GM19193 (cell line): Measurements from ENCODE around the gene THSD4.

Source experiments
- POLR2A ChIP-seq: IDR thresholded peaks from 4 replicates; pipeline ENCODE4 v1.6.1; 2011; ENCODE audit not compliant: insufficient read depth, insufficient read length; ENCODE audit errors: extremely low read depth

Gene THSD4

GRCh38 chr15:71143373-71144310 is 28.4 kb downstream of the THSD4 start:
- no peak for TF ChIP-seq POLR2A

- TF ChIP-seq POLR2A = no peak
These were observed 30.4 kb downstream of the THSD4 start for GRCh38 chr15:71145648-71146047.

- no peak for TF ChIP-seq POLR2A
These were observed 31.3 kb downstream of the THSD4 start for GRCh38 chr15:71146580-71146982.

- no peak for TF ChIP-seq POLR2A
These were observed 32.8 kb downstream of the THSD4 start for GRCh38 chr15:71148048-71148447.

DNA sequence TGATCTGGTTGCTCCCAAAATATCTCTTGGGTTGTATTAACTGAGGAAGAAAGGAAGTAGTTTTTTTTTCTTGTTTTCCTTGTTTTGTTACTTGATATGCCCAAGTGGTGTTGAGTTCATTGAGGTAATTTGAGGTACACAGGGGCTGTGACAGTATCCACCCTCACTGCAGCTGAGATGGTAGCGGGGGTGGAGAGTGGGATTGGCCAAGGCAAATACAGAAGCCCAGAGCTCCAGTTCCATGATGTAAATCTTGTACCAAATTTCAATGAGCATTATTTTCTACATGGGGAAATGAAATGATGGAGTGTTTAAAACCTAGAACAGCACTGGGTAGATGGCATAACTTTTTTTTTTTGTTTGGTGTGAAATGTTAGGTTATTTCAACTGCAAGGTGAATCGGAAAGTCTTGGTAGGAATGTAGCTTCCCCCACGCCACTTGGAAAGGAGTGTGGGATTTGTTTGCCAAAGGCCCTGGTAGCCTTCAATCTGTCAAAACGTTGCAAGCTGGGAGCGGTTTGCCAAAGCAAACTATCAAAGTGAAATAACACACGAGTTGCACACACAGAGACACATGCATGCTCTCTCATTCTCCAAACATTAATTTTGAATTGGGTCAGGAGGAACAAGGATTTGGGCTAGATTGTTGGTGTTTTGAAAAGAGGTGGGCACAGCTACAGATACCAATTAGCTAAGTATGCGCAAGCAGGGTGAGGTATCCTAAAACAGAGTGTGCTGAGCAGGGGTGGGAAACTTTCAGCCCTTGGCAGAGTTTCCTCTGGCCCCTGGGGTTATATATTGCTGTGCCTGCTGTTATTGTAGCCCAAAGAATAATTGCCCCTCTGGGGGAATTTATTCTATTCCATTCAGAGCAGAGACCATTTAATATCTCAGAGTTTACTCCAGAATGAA is 34.6 kb downstream of the THSD4 start:
- TF ChIP-seq POLR2A = no peak

DNA sequence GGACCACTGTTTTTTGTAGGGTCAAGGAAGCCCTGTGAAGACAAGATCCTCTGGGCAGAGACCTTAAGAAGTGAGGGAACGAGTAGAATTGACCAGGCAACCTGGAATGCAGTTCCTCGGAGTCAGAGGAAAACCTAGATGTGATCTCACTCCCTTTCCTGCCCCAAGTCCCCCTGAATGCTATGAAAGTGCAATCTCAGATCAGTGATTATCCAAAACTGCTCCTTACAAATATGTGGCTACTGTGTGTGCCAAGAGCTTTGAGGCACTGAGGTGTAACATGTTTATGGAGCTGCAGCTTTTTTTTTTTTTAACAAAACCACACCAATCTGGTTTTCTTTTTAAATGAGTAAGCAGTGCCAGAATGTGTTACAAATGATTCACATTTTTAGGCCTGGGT is 35.8 kb downstream of the THSD4 start:
- TF ChIP-seq POLR2A = no peak

DNA sequence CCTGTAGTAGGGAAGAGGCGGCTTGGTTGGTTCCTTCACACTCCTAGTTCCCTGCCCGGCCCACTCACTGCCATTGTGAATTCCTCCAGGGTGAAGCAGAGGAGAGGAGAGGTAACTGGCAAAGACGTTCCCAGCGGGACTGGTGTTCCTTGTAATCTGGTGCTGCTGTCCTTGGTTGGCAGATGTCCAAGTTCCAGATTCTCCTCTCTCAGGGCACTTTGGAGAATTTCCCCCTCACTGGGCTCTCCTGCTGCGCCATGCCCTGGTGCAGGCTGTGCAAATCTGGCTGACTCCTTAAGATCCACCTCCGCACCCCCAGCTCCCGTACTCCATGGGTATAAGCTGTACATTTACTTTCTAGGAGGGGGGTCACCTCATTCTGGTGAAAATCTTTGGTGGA is 37.3 kb downstream of the THSD4 start:
- no peak for TF ChIP-seq POLR2A

DNA sequence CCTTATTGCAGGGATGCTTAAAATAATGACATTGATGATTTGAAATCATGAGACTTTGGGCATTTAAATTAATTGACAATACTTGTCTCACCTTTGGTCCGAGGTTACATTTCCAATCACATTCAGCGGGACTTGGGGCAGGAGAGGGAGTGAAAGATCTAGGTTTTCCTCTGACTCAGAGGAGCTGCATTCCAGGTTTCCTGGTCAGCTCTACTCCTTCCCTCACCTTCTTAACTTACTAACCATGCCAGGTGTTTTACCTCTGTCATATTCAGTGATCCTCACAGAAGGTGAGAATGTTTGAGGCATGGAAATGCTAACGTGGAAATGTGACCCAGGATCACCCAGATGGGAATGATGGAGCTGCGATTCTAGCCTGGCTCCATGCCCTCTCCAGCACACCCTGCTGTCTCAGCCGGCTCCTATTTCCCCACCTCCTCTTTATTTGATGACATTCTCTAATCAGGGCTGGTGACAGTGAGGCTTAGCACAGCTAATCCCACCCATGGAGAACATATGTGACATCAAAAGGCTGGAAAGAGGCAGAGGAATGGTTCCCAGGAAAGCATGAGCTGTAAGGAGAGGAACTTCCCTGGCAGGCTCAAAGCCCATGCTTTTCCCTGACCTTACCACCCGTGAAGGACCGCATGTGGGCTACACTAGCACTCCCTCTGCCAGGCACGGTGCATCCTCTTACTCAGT is 38.7 kb downstream of the THSD4 start:
- TF ChIP-seq POLR2A = no peak

GRCh38 chr15:71154607-71155200 is 39.4 kb downstream of the THSD4 start:
- TF ChIP-seq POLR2A = no peak

DNA sequence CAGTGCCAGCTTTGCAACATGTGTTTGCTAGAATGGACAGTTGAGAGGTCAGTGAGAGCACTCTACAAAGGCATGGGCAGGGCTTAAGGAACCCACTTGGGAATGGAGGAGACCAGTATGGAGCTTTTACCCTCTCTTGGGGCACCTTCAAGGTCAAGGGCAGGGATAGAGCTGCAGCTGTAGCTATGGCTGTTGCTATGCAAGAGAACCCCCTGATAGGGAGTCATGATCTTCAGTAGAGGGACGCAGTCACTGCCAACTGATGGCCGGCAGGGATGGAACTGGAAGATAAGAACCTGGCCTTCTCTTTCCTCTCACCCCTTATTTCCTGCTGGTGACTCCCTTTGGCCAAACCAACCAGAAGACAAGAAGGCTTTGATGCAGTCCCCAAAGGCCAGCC is 40.3 kb downstream of the THSD4 start:
- no peak for TF ChIP-seq POLR2A

DNA sequence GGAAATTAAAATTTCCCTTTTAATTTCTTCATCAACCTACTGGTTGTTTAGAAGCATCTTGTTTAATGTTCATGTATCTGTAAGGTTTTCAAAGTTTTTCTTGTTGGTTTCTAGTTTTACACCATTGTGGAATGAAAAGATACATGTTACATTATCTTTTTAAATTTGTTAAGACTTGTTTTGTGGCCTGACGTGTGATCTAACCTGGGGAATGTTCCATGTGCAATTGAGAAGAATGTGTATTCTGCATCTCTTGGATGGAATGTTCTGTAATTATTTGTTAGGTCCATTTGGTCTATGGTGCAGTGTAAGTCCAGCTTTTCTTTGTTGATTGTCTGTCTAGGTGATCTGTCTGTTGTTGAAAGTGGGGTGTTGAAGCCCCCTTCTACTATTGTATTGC is 45.7 kb downstream of the THSD4 start:
- no peak for TF ChIP-seq POLR2A

- no peak for TF ChIP-seq POLR2A
These were observed 47.0 kb downstream of the THSD4 start for GRCh38 chr15:71162309-71162708.

- no peak for TF ChIP-seq POLR2A
These were observed 52.3 kb downstream of the THSD4 start for GRCh38 chr15:71167445-71168165.
